Left ventricle myocardium inferior (tissue), 1 donor: Measurements from ENCODE around the gene VSIG8. TPM values are rescaled to one million over a fixed set of nuclear protein-coding genes. Genes with fewer than 3 reads are reported as not detected.

Experiments
- DNase-seq: peaks from one replicate; pipeline ENCODE4 v3.0.0-alpha.2; 2020
- H3K27ac ChIP-seq: fragments of 200-600 bp; replicated peaks from 2 replicates; pipeline ENCODE4 v1.8.0; 2021
- H3K27me3 ChIP-seq: fragments of 200-600 bp; 2 replicates; pipeline ENCODE4 v1.8.0; 2021; ENCODE audit warnings: low read depth
- H3K36me3 ChIP-seq: fragments of 200-600 bp; 2 replicates; pipeline ENCODE4 v1.8.0; 2021
- H3K4me1 ChIP-seq: fragments of 200-600 bp; 2 replicates; pipeline ENCODE4 v1.8.0; 2021
- H3K4me3 ChIP-seq: fragments of 200-600 bp; 2 replicates; pipeline ENCODE4 v1.8.0; 2021; ENCODE audit warnings: mild to moderate bottlenecking, moderate library complexity
- H3K9me3 ChIP-seq: fragments of 200-600 bp; replicated peaks from 2 replicates; pipeline ENCODE4 v1.8.0; 2021
- intact Hi-C: fragments of 100-400 bp; cut with micrococcal nuclease; formaldehyde crosslinking; loops from one replicate; pipeline ENCODE4 v1.11.0; 2022
- total RNA-seq: library from RNA; stranded (reverse); fragmentation: NEBNext Ultra II Directional; extraction: Animal tissue kit (Norgen Biotek cat#: 25700); gene quantifications from one replicate; pipeline ENCODE4 v1.2.1, GENCODE V29; 2021
- TF ChIP-seq, protein P1 (sequence below): fragments of 200-600 bp; IDR thresholded peaks from 2 replicates; pipeline ENCODE4 v1.8.0; 2021; ENCODE audit warnings: antibody characterized with exemption, mild to moderate bottlenecking, borderline replicate concordance
- donor health status: DM: no; HTN: yes; CAD: no; lungs with severe emphysema.

VSIG8 gene
- total RNA-seq, 1 donor from 2014 or later = not detected

DNA sequence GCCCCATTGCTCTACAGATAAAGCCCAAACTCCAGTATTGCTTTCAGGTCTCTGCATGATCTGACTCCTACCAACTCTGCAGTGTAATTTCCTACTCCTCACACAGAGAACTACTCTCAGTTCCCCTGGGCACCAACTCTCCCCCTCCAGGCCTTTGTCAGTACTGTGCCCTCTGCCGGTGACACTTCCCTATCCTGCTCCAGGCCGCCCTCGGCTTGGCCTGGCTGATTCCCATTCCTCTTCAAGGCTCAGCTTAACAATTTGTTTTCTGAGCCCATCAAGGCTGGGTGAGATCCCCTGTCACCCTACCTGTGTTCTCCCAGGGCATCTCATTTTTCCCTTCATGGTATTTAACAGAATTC lies 33.2 kb downstream of the VSIG8 start:
- no peak overlapping the region for H3K4me3 ChIP-seq
- no peaks in the 10 kb centered on the region for H3K9me3 ChIP-seq
- H3K36me3 ChIP-seq = no peaks in the 10 kb centered on the region
- TF ChIP-seq, protein P1, sequence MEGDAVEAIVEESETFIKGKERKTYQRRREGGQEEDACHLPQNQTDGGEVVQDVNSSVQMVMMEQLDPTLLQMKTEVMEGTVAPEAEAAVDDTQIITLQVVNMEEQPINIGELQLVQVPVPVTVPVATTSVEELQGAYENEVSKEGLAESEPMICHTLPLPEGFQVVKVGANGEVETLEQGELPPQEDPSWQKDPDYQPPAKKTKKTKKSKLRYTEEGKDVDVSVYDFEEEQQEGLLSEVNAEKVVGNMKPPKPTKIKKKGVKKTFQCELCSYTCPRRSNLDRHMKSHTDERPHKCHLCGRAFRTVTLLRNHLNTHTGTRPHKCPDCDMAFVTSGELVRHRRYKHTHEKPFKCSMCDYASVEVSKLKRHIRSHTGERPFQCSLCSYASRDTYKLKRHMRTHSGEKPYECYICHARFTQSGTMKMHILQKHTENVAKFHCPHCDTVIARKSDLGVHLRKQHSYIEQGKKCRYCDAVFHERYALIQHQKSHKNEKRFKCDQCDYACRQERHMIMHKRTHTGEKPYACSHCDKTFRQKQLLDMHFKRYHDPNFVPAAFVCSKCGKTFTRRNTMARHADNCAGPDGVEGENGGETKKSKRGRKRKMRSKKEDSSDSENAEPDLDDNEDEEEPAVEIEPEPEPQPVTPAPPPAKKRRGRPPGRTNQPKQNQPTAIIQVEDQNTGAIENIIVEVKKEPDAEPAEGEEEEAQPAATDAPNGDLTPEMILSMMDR = peak; percentile 72
- no peak overlapping the region for H3K27ac ChIP-seq
- intact Hi-C loops = no loop called here
- DNase-seq = peak; percentile 56
- H3K27me3 ChIP-seq = peaks cover under 1% of the 10 kb centered on the region
- H3K4me1 ChIP-seq = peaks cover 8% of the 10 kb centered on the region

DNA sequence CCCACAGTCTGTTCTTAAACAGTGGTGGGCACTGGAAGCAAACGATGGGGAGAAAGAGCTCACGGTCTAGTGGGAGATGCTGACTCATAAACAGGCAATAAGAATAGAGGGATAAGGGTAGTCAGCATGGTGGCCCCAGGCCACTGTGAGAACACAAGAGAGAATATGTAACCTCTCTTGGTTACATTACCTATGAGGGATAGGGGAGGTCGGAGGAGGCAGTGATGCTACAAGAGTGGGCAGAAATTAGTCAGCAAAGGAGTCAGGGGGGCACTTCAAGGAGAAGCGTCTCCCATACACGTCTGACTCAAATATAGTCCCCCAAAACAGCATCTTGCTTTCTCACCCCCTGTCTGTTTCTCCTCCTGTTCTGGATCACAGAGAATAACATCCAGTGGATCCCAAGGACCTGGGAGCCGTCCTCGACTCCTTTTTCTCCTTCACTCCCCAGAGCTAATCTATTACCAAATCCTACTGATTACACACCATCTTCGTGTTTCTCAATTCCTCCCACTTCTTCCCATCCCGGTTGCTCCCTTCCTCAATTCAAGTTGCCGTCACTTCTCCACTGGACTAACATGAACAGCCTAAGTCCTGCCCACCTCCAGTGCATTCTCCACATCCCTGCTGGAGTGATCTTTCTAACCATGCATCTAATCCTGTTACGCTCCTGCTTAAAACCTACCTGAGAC lies 33.7 kb downstream of the VSIG8 start:
- intact Hi-C loops = no loop called here
- no peak for DNase-seq
- no peak overlapping the region for H3K27ac ChIP-seq

DNA sequence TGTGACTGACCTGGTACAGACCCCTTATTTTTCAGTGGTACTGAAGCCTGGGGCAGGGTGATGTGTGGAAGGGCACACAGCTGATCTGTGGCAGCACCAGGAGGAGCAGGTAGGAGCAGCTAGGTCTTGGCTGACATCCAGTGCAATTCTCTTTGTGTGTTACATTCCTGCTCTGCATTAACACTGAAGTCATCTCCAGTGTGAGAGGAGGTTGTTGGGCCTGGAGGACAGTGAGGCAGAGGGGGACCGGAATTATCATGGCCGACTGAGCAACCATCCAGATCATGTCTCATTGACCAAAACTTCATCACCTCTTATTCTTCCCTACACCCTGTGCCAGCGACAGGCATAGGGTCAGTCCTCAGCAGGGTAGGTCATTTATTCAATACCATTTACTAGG lies 34.3 kb downstream of the VSIG8 start:
- Histone ChIP-seq H3K9me3 (no peaks in the 10 kb centered on the region), H3K4me3 (no peak overlapping the region), H3K36me3 (no peaks in the 10 kb centered on the region), H3K27me3 (peaks cover 12% of the 10 kb centered on the region), H3K4me1 (peaks cover 8% of the 10 kb centered on the region), H3K27ac (no peak overlapping the region)
- TF ChIP-seq, protein P1 = no peak
- intact Hi-C loops = no loop called here
- DNase-seq = no peak

More for the DNA sequence above, 33.7 kb downstream of the VSIG8 start:
- peaks cover 8% of the 10 kb centered on the region for H3K4me1 ChIP-seq
- TF ChIP-seq, protein P1 = no peak
- no peaks in the 10 kb centered on the region for H3K9me3 ChIP-seq
- H3K27me3 ChIP-seq = peaks cover 6% of the 10 kb centered on the region
- H3K4me3 ChIP-seq = no peak overlapping the region
- no peaks in the 10 kb centered on the region for H3K36me3 ChIP-seq

DNA sequence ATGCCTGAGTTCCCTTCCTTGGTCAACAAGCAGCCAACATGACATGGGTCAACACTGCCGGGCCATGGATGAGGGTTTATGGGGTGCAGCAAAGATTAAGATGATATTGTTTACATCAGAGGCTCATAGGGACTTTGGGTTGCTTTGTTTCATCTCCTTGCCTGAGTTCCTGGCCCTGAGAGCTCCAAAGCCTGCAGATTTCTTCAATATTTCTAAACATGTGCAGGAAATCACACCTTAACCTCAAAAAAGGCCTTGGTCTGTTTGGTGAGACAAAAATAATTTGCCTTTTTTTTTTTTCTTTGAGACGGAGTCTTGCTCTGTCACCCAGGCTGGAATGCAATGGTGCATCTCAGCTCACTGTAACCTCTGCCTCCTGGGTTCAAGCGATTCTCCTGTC lies 34.9 kb downstream of the VSIG8 start:
- Histone ChIP-seq H3K9me3 (no peaks in the 10 kb centered on the region), H3K27me3 (peaks cover 18% of the 10 kb centered on the region), H3K4me1 (peaks cover 8% of the 10 kb centered on the region), H3K36me3 (no peaks in the 10 kb centered on the region), H3K4me3 (peak overlapping the region; percentile 19), H3K27ac (no peak overlapping the region)
- TF ChIP-seq, protein P1 = no peak
- no peak for DNase-seq
- intact Hi-C loops = no loop called here

DNA sequence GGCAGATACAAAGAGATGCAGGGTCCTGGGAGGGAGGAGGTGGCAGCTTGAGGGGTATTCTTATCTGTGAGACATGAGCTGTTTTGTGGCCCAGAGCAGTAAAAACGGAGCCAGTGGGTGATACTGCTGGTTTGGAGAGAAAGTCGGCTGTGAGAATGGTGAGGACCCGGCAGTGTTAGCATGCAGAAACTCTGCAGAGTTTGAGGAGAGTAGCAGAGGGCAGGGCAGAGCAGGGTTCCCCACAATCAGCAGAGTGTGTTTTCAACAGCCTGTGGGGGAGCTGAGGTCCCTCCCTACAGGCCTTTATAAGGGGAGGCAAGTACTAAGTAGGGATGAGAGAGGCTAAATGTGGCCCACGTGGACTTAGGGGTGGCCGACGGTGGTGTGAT lies 35.4 kb downstream of the VSIG8 start:
- peak overlapping the region; percentile 4 for H3K27ac ChIP-seq
- H3K9me3 ChIP-seq = no peaks in the 10 kb centered on the region
- no peak for DNase-seq
- TF ChIP-seq, protein P1 = no peak
- H3K4me1 ChIP-seq = peaks cover 8% of the 10 kb centered on the region
- H3K4me3 ChIP-seq = peak overlapping the region; percentile 19
- peaks cover 22% of the 10 kb centered on the region for H3K27me3 ChIP-seq
- H3K36me3 ChIP-seq = no peaks in the 10 kb centered on the region
- intact Hi-C loops = no loop called here
